Endothelial cell of umbilical vein (primary cell): ENCODE measurements around the gene DYNLL2.

Source experiments
- CTCF ChIP-seq, 2 donors: IDR thresholded peaks; 1 replicate in 1 of 2; 2 replicates in 1 of 2; pipeline ENCODE4 v1.5.1; 2011; ENCODE audit warnings: low read length in 2 of 2, mild to moderate bottlenecking in 2 of 2, moderate library complexity in 2 of 2, control low read depth in 1 of 2, inconsistent platforms in 1 of 2, low read depth in 1 of 2; ENCODE audit not compliant: insufficient read depth in 1 of 2; ENCODE audit errors: extremely low read depth in 1 of 2
- EZH2 ChIP-seq: IDR thresholded peaks from 2 replicates; pipeline ENCODE4 v1.6.1; 2012; ENCODE audit warnings: borderline replicate concordance, low read depth, mild to moderate bottlenecking, moderate library complexity, low read length, inconsistent platforms; ENCODE audit not compliant: severe bottlenecking
- FOS ChIP-seq: IDR thresholded peaks from 2 replicates; pipeline ENCODE4 v1.6.1; 2011; ENCODE audit warnings: mild to moderate bottlenecking, low read length, moderate library complexity, borderline replicate concordance; ENCODE audit not compliant: insufficient read depth
- MAX ChIP-seq: IDR thresholded peaks from 2 replicates; pipeline ENCODE4 v1.6.1; 2011; ENCODE audit not compliant: insufficient read depth, insufficient read length
- MYC ChIP-seq: IDR thresholded peaks from one replicate; pipeline ENCODE4 v1.6.1; 2011; ENCODE audit warnings: mild to moderate bottlenecking, low read depth, low read length
- POLR2A ChIP-seq: IDR thresholded peaks from 2 replicates; pipeline ENCODE4 v1.6.1; 2012; ENCODE audit warnings: low read depth, mild to moderate bottlenecking, control low read depth, low read length

GRCh38 chr17:58088624-58089023, 5.4 kb downstream of the DYNLL2 start:
- no peak for TF ChIP-seq MAX
- no peak for TF ChIP-seq MYC
- no peak for TF ChIP-seq FOS
- TF ChIP-seq CTCF (IDR thresholded peaks at IDR 0.05; ENCODE audit: extremely low read depth in 1 of 2, insufficient read depth in 1 of 2, low read depth in 1 of 2, low read length in 2 of 2), result no peak
- TF ChIP-seq EZH2, result no peak
- TF ChIP-seq POLR2A, result no peak
